GM12892 (cell line): Measurements from ENCODE around the gene GPR146.
A peak's percentile ranks its signal among the peaks of the same experiment; 100 is the strongest.

Experiments
- DNase-seq: peaks from one replicate; pipeline ENCODE4 v3.0.0; 2011; ENCODE audit not compliant: insufficient read length
- FAIRE-seq: peaks from 2 replicates; lab custom pipeline; 2011; peaks lifted over from hg19 to GRCh38; lab: Jason Lieb, UNC
- POLR2A ChIP-seq: IDR thresholded peaks from 2 replicates; pipeline ENCODE4 v1.6.1; 2011; ENCODE audit warnings: low read depth, low read length, control low read depth
- POLR2AphosphoS5 ChIP-seq: IDR thresholded peaks from 2 replicates; pipeline ENCODE4 v1.6.1; 2011; ENCODE audit warnings: low read depth, low read length, control low read depth
- TAF1 ChIP-seq: IDR thresholded peaks from 2 replicates; pipeline ENCODE4 v1.6.1; 2011; ENCODE audit warnings: low read depth, mild to moderate bottlenecking, control low read depth, low read length, borderline replicate concordance

Gene GPR146

DNA sequence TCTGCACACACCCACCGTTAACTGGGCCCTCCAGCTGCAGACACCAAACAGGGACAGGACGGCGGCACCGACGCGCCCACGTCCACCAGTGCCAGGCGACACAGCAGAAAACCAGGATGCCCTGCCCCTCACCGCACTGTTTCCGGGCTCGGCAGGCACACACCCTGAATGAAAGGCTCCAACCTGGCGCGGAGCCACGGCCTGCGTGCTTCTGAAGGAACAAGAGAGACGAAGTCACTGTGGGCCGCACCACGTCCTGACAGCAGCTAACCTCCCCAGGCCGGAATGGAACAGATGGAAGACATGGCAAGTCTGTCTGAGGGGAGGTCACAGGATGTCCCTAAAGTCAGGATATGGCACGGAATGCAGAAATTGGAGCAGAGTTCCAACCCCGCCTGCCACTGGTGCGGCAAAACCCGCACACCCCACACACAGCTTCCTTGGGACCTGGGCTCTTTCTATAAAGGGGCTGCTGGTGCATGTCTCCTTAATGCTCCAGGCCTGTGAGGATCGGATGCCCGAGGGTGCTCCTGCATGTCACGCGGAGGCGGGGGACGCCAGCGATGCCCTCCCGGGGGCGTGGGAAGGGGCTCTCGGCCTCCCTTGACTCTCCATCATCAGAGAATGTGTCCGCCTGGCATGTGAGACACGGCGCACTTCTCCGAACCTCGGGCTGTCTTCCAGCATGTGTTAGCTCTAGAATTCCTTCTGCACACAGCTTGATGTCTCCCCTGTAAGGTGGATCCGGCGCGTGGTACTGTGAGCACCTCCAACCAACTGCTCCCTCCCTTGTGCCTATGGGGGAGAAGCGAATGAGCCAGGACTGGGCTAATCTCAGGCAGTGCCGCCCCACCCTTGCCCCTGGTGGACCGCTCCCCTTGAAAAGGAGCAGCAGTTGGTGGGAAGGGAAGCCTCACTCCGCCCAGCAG is 39.6 kb downstream of the GPR146 start:
- FAIRE-seq, result no peak
- TF ChIP-seq POLR2AphosphoS5, result no peak
- no peak for TF ChIP-seq TAF1
- TF ChIP-seq POLR2A, result no peak
- no peak for DNase-seq

DNA sequence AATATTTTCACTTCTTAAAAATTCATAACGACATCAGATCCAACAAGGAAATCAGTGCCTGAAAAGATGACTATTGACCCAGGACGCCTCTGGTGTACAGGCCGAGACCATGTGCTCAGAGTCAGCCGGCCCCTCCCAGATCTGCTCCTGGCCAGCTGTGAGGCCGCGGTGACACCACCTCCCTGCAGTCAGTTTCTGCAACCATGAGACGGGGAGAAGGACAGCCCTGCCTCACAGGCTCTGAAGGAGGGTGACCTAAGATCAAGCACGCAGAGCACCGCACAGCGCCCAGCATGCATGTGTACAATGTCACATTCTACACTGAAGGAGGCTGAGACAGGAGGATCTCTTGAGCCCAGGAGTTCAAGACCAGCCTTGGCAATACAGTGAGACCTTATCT is 40.9 kb downstream of the GPR146 start:
- FAIRE-seq (peak; percentile 17), DNase-seq (no peak)
- TF ChIP-seq POLR2AphosphoS5, result no peak
- TF ChIP-seq TAF1, result no peak

DNA sequence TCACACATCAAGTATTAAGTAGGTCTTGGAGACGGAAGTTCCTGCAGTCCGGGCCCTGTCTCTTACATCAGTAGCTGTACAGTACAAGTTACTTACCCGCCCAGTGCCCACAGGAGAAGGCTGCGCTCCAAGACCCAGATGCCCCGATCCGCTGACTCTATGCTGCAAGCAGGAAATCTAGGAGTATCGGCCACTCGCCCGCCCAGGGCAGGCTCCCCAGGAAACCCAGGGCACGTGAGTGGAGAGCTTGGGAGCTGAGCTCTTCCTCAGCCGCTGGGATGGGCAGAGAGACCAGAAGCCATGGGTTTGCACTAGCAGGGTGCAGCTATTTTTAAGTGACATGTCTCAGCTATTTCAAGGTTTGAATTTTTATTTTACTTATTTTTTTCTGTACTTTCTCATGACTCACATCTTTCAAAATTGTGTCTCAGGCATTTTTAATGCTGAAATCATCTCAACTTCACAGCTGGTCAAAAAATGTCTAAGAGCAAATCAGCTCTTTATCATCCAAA is 41.6 kb downstream of the GPR146 start:
- FAIRE-seq (no peak), DNase-seq (no peak)
- no peak for TF ChIP-seq TAF1

DNA sequence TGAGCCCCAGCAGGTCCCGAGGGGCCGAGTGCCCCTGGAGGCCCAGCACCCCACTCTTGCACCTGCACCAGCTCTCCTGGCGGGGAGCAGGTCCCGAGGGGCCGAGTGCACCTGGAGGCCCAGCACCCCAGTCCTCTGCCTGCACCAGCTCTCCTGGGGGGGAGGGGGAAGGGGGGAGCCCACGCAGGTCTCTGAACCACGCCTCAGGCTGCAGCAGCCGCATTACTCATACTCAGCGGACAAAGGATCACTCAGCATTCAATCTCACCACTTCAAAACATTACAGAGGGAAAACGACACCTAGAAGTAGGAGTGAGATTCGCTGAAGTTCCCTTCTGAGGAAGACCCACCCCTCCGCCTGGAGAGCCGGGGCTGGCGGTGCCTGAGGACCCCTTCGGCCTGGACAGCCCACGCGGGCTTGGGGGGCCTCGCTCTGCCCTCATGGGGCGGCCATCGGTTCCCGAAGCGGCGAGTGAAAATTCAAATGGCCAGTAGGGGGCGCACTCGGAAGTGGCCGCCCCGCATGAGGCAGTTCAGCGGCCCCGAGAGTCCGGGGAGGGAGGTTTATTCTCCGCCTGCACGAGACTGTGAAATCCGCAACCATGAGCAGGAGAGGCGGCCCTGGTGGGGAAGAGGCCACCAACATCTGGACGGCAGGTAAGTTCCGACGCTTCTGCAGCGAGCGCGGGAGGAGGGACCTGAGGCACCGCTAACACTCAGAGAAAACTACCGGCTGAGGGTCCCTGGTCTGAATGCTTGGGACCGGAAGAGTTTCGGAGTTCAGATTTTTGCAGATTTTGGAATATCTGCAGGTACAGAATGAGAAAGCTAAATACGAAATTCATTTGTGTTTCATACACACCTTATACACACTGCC is 42.5 kb downstream of the GPR146 start:
- FAIRE-seq, result peak; percentile 94
- TF ChIP-seq POLR2AphosphoS5 (peak; percentile 60; the same call in 1 of the 2 replicates), POLR2A (peak; percentile 68), TAF1 (0 out of 2 replicates have a peak, but pooled peaks have one; percentile 35)
- peak; percentile 95 for DNase-seq

DNA sequence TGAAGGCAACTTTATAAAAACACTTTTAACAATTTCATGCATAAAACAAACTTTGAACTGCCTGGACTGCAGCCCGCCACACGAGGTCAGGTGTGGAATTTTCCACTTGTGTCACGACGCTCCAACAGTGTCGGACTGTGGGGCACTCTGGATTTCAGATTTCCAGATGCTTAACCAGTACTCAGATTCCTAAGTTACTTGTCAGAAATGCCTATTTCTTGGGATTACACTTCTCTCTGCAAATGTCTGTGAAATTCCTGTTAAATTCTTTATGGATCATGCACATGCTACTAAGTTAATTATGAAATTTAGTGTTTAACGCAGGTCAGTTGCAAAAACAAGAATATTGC is 43.1 kb downstream of the GPR146 start:
- TF ChIP-seq POLR2AphosphoS5 (no peak), TAF1 (no peak), POLR2A (no peak)
- no peak for DNase-seq
- no peak for FAIRE-seq

DNA sequence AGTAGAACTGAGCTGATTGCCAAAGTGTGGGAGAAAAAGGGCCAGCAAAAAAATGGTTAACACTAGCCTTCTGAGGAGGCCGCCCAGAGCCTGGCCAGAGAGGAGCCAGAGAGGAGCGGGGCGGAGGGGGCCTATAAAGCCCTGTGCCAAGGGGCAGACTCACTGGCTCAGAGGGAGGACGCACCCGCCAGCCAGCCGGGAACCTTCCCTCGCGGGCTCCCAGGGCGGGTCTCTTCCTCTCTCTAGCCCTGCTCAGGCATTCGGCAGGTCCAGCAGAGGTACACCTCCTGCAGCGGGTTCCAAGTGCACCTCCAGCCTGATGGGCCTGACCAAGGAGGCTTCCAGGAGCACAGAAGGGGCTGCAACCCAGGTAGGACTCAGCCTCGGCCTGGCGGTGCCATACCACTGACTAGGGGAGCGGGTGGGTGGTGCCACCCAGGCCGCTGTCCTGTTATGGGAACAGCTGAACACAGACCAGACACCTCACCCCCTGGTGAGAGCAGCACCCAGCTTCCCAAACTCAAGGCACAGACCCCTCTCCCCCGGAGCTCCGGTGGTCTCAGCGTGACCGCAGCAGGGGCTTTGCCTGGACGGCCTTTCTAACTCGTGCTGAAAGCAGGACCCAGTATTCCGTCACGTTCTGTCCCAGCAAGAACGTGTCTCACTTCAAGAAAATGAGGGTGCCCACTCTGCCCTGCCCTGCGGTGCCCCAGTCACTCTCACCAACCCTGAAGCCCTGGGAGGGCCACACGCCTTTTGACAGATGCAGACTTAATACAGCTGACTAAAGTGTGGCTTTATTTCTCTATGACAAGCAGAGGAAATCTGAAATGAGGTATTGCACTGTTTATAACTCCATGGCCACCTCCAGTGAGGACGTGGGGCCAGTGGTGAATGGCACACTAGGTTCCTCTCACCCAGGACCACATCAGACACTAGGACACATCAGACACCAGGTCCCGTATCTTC is 43.9 kb downstream of the GPR146 start, which contains the start of gene GPER1:
Gene GPER1 (plus strand): TSS at position 162 of the 969 bp plus-strand sequence. CDS start 3,616 bp downstream, outside the sequence.
- DNase-seq (no peak), FAIRE-seq (peak; percentile 9)
- TF ChIP-seq POLR2A (no peak), POLR2AphosphoS5 (no peak), TAF1 (no peak)

DNA sequence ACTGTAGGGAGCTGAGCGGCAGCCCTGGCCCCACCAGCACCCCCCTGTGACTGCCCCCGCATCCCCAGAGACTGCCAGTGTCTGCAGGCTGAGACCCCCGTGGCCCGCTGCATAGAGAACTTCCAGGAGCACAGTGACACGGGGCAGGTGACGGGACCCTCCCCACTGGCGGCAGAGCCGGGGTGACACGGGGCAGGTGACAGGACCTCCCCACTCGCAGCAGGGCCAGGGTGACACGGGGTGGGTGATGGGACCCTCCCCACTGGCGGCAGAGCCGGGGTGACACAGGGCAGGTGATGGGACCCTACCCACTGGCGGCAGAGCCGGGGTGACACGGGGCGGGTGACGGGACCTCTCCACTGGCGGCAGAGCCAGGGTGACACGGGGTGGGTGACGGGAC is 45.9 kb downstream of the GPR146 start:
- TF ChIP-seq POLR2A (no peak), POLR2AphosphoS5 (no peak), TAF1 (no peak)
- FAIRE-seq (no peak), DNase-seq (no peak)

DNA sequence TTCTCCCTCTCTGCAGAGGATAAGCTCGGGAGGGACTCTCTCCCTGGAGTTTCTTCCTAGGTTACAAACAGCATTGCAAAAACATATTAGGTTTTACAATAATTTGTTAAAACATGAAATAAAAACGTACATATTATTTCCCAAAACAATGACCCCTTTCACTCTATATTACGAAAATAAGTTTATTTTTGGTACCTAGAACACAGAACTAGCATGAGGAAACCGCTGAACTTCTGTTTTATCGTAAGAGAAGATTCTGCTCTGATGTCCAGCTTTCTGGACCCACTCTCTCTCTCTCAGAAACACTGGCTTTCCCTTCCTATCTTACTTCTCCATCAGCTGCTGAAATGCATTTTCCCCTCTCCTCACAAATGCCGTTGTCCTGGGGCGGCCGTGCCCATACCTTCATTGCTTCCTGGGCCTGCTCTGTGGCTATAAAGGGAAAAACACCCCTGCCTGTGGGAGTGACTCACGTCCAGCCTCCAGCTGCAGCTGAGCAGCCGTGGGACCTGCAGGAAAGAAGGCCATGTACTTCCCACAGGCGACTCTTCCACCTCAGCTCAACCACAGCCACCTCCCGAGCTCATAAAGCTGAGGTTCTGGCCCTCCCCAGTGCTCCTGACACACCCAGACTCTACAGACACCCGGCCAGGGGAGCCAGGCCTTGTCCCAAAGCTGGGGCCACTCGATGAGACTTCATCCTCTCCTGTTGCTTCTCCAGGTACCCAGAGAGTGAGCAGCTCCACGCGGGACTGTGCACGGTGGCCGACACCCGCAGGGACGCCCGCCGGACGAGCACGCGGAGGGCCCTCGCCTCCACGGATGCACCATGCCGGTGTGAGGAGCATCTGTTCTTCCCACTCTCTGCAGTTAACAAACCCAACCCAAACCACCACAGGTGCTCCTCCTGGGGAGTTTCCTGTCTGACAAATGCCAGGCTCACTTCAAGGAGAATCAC is 46.6 kb downstream of the GPR146 start:
- TF ChIP-seq TAF1, result no peak
- no peak for TF ChIP-seq POLR2A
- FAIRE-seq, result no peak
- no peak for DNase-seq

DNA sequence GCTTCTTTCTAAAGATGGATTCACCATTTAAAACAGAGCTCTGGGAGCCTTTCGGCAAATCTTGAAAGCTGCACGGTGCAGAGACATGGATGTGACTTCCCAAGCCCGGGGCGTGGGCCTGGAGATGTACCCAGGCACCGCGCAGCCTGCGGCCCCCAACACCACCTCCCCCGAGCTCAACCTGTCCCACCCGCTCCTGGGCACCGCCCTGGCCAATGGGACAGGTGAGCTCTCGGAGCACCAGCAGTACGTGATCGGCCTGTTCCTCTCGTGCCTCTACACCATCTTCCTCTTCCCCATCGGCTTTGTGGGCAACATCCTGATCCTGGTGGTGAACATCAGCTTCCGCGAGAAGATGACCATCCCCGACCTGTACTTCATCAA is 47.3 kb downstream of the GPR146 start:
- FAIRE-seq (no peak), DNase-seq (no peak)
- TF ChIP-seq TAF1, result no peak

DNA sequence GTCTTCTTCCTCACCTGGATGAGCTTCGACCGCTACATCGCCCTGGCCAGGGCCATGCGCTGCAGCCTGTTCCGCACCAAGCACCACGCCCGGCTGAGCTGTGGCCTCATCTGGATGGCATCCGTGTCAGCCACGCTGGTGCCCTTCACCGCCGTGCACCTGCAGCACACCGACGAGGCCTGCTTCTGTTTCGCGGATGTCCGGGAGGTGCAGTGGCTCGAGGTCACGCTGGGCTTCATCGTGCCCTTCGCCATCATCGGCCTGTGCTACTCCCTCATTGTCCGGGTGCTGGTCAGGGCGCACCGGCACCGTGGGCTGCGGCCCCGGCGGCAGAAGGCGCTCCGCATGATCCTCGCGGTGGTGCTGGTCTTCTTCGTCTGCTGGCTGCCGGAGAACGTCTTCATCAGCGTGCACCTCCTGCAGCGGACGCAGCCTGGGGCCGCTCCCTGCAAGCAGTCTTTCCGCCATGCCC is 47.9 kb downstream of the GPR146 start:
- DNase-seq (no peak), FAIRE-seq (no peak)
- TF ChIP-seq POLR2A (no peak), TAF1 (no peak), POLR2AphosphoS5 (no peak)
